HL-60 (cell line): Measurements from ENCODE around the gene CRIM1.

ENCODE experiments used
- DNase-seq, 2 experiments: peaks; one replicate each; pipeline ENCODE4 v3.0.0-alpha.2; 2010 to 2020; ENCODE audit warnings: low read depth in 1 of 2, low spot score in 1 of 2
- H3K27ac ChIP-seq: fragments of 250-450 bp; sonication (Bioruptor Pico); replicated peaks from 2 replicates; pipeline ENCODE4 v1.5.1; 2020; ENCODE audit warnings: mild to moderate bottlenecking, moderate library complexity
- H3K27me3 ChIP-seq: fragments of 250-450 bp; sonication (Bioruptor Pico); 2 replicates; pipeline ENCODE4 v1.5.1; 2021; ENCODE audit warnings: mild to moderate bottlenecking, moderate library complexity; ENCODE audit not compliant: insufficient read depth, poor library complexity, severe bottlenecking
- H3K4me3 ChIP-seq: replicated peaks from 2 replicates; pipeline ENCODE4 v1.5.1; 2011; ENCODE audit warnings: mild to moderate bottlenecking, control low read depth, low read length; ENCODE audit not compliant: insufficient read depth
- GABPA ChIP-seq: IDR thresholded peaks from 2 replicates; pipeline ENCODE4 v1.6.1; 2012; ENCODE audit warnings: low read depth
- POLR2AphosphoS5 ChIP-seq: IDR thresholded peaks from 2 replicates; pipeline ENCODE4 v1.6.1; 2012; ENCODE audit warnings: low read depth
- SPI1 ChIP-seq: IDR thresholded peaks from 2 replicates; pipeline ENCODE4 v1.6.1; 2012; ENCODE audit warnings: low read depth, mild to moderate bottlenecking, borderline replicate concordance
- TF ChIP-seq, protein P1 (sequence below): IDR thresholded peaks from one replicate; pipeline ENCODE4 v1.5.1; 2011; ENCODE audit warnings: low read length, control low read depth, inconsistent platforms; ENCODE audit not compliant: insufficient read depth
- TF ChIP-seq, protein P2 (sequence below): IDR thresholded peaks from 2 replicates; pipeline ENCODE4 v1.6.1; 2012; ENCODE audit warnings: low read depth; ENCODE audit not compliant: insufficient replicate concordance

CRIM1 gene

DNA sequence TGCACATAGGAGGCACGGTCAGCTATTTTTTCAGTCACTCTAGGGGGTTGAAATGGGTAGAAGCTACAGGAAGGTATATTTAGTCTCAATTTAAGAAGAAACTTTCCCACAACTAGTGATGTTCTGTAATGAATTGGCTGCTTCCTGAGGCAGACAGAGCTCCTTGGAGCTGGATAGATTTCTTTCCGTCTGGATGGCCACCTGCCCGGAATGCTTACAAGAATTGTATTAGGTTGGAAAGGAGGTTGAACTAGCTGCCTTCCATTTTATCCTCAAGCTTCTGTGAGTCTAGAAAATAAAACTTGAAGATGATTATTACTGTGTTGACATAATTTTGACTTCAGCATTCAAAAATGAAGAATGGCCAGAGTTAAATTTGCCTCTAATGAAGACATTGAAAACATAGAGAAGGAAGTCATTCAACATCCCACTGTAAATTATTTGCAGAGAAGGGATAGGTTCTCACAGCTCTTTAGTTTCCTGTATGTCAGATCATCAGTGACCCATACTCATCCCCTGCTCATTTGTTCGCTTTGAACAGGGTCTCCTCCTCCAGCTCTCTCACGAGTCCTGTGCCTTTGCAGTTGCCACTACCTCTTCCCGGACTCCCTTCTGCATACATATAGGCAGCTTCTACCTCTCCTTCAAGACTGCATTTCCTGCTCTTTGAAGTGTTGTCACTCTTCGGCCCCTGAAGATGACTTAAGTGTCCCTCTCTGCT lies 88.8 kb downstream of the CRIM1 start:
- H3K27ac ChIP-seq: no peak overlapping the region
- no peaks in the 10 kb centered on the region for H3K27me3 ChIP-seq
- H3K4me3 ChIP-seq: no peak overlapping the region
- TF ChIP-seq POLR2AphosphoS5: no peak
- TF ChIP-seq, protein P1, sequence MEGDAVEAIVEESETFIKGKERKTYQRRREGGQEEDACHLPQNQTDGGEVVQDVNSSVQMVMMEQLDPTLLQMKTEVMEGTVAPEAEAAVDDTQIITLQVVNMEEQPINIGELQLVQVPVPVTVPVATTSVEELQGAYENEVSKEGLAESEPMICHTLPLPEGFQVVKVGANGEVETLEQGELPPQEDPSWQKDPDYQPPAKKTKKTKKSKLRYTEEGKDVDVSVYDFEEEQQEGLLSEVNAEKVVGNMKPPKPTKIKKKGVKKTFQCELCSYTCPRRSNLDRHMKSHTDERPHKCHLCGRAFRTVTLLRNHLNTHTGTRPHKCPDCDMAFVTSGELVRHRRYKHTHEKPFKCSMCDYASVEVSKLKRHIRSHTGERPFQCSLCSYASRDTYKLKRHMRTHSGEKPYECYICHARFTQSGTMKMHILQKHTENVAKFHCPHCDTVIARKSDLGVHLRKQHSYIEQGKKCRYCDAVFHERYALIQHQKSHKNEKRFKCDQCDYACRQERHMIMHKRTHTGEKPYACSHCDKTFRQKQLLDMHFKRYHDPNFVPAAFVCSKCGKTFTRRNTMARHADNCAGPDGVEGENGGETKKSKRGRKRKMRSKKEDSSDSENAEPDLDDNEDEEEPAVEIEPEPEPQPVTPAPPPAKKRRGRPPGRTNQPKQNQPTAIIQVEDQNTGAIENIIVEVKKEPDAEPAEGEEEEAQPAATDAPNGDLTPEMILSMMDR: no peak
- TF ChIP-seq, protein P2, sequence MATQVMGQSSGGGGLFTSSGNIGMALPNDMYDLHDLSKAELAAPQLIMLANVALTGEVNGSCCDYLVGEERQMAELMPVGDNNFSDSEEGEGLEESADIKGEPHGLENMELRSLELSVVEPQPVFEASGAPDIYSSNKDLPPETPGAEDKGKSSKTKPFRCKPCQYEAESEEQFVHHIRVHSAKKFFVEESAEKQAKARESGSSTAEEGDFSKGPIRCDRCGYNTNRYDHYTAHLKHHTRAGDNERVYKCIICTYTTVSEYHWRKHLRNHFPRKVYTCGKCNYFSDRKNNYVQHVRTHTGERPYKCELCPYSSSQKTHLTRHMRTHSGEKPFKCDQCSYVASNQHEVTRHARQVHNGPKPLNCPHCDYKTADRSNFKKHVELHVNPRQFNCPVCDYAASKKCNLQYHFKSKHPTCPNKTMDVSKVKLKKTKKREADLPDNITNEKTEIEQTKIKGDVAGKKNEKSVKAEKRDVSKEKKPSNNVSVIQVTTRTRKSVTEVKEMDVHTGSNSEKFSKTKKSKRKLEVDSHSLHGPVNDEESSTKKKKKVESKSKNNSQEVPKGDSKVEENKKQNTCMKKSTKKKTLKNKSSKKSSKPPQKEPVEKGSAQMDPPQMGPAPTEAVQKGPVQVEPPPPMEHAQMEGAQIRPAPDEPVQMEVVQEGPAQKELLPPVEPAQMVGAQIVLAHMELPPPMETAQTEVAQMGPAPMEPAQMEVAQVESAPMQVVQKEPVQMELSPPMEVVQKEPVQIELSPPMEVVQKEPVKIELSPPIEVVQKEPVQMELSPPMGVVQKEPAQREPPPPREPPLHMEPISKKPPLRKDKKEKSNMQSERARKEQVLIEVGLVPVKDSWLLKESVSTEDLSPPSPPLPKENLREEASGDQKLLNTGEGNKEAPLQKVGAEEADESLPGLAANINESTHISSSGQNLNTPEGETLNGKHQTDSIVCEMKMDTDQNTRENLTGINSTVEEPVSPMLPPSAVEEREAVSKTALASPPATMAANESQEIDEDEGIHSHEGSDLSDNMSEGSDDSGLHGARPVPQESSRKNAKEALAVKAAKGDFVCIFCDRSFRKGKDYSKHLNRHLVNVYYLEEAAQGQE: no peak
- TF ChIP-seq GABPA: no peak
- TF ChIP-seq SPI1: no peak
- DNase-seq: no peak

GRCh38 chr2:36445185-36445866 lies 89.7 kb downstream of the CRIM1 start:
- Histone ChIP-seq H3K27ac (no peak overlapping the region), H3K4me3 (no peak overlapping the region), H3K27me3 (no peaks in the 10 kb centered on the region)
- TF ChIP-seq SPI1 (no peak), POLR2AphosphoS5 (no peak), GABPA (no peak)
- TF ChIP-seq, protein P2: no peak
- TF ChIP-seq, protein P1: no peak
- DNase-seq: no peak

GRCh38 chr2:36446294-36446693 lies 90.7 kb downstream of the CRIM1 start:
- DNase-seq: no peak

More at GRCh38 chr2:36446294-36446693, 90.7 kb downstream of the CRIM1 start:
- TF ChIP-seq, protein P1: no peak
- no peak for TF ChIP-seq GABPA
- TF ChIP-seq, protein P2: no peak
- no peak for TF ChIP-seq SPI1
- TF ChIP-seq POLR2AphosphoS5: no peak
- no peaks in the 10 kb centered on the region for H3K27me3 ChIP-seq
- H3K4me3 ChIP-seq: no peak overlapping the region
- no peak overlapping the region for H3K27ac ChIP-seq
